Medulla oblongata (tissue), 1 donor: ENCODE data around the gene ARHGEF1.

Experiments used
- DNase-seq: peaks from one replicate; pipeline ENCODE4 v3.0.0-alpha.2; 2015; ENCODE audit errors: extremely low spot score

The ARHGEF1 gene

DNA sequence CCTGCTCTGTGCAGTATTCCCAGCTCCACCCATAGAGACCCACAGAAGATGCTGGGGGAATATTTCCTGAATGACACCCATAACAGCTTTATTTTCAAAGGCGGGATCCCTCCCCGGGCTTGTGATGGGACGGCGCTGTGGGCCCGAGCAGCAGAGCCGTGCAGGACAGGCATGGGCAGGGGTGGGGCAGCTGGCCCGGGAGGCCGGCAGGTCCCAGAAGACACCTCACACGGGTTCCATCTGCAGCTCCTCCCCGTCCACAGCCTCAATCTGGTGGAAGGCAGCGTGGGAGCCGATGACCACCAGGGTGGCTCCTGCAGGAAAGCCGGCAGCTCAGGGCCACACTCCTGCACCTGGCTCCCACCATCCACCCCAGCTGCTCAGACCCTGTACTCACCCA is 73.6 kb downstream of the ARHGEF1 start:
- no peak for DNase-seq
